Parathyroid adenoma (tissue), 2 donors: ENCODE data around the gene MKRN2OS.

Experiments used
- H2AFZ ChIP-seq: fragments of 300-600 bp; sonication (generic); one replicate; pipeline ENCODE4 v1.7.0; 2017; ENCODE audit warnings: antibody characterized with exemption, mild to moderate bottlenecking
- H3K27ac ChIP-seq: fragments of 300-600 bp; sonication (generic); one replicate; pipeline ENCODE4 v1.7.0; 2017
- H3K27me3 ChIP-seq: fragments of 300-600 bp; sonication (generic); one replicate; pipeline ENCODE4 v1.7.0; 2017; ENCODE audit warnings: low read length; ENCODE audit not compliant: control insufficient read depth, insufficient read depth
- H3K36me3 ChIP-seq: fragments of 300-600 bp; sonication (generic); one replicate; pipeline ENCODE4 v1.7.0; 2017; ENCODE audit warnings: low read length; ENCODE audit not compliant: control insufficient read depth, insufficient read depth
- H3K4me1 ChIP-seq: fragments of 300-600 bp; sonication (generic); one replicate; pipeline ENCODE4 v1.7.0; 2017; ENCODE audit warnings: control low read depth
- H3K4me2 ChIP-seq: fragments of 300-600 bp; sonication (generic); one replicate; pipeline ENCODE4 v1.7.0; 2017; ENCODE audit warnings: low read length
- H3K4me3 ChIP-seq: fragments of 300-600 bp; sonication (generic); one replicate; pipeline ENCODE4 v1.7.0; 2017; ENCODE audit warnings: low read depth, low read length
- H3K79me2 ChIP-seq: fragments of 300-600 bp; sonication (generic); one replicate; pipeline ENCODE4 v1.7.0; 2017; ENCODE audit warnings: control low read depth
- H3K9ac ChIP-seq: fragments of 300-600 bp; sonication (generic); one replicate; pipeline ENCODE4 v1.7.0; 2017; ENCODE audit warnings: mild to moderate bottlenecking
- H3K9me3 ChIP-seq: fragments of 300-600 bp; sonication (generic); one replicate; pipeline ENCODE4 v1.7.0; 2017; ENCODE audit warnings: low read length; ENCODE audit not compliant: control insufficient read depth
- TF ChIP-seq, protein P1 (sequence below): fragments of 300-600 bp; sonication (generic); IDR thresholded peaks from one replicate; pipeline ENCODE4 v1.7.0; 2017; ENCODE audit warnings: antibody characterized with exemption, mild to moderate bottlenecking
- donor health status: primary hyperparathyroidism.

The MKRN2OS gene

DNA sequence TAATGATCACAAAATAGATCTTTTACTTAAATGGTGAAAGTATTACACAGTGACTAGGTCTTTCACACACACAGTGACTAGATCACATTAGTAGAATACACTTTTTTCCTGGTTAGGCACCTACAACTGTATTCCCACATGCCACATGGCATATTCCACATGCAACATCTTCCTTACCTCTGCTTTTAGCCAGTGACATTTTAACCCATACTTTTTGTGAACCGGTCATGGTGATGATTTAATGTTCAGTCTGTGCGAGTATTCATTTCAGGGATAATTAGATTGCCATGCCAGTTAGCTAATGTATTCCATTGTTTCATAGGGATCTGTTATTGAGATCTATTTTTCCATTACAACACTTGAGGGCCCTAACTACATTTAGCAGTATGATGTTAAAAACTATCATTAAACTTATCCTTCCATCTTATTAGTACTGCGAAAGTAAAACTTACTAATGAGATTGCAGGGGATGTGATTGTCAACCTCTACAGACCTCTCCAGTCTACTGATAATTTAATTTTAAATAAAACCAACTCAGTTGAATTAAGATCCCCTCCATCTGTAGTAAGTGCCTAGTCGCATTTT, 32.7 kb downstream of the MKRN2OS start:
- Histone ChIP-seq H3K27me3 (no peaks in the 10 kb centered on the region), H3K27ac (no peak overlapping the region), H3K4me2 (no peak overlapping the region), H3K4me1 (no peaks in the 10 kb centered on the region), H3K9me3 (no peaks in the 10 kb centered on the region), H3K4me3 (no peak overlapping the region), H3K36me3 (no peaks in the 10 kb centered on the region), H2AFZ (no peak overlapping the region), H3K9ac (no peak overlapping the region), H3K79me2 (peaks cover 2% of the 10 kb centered on the region)
- TF ChIP-seq, protein P1, sequence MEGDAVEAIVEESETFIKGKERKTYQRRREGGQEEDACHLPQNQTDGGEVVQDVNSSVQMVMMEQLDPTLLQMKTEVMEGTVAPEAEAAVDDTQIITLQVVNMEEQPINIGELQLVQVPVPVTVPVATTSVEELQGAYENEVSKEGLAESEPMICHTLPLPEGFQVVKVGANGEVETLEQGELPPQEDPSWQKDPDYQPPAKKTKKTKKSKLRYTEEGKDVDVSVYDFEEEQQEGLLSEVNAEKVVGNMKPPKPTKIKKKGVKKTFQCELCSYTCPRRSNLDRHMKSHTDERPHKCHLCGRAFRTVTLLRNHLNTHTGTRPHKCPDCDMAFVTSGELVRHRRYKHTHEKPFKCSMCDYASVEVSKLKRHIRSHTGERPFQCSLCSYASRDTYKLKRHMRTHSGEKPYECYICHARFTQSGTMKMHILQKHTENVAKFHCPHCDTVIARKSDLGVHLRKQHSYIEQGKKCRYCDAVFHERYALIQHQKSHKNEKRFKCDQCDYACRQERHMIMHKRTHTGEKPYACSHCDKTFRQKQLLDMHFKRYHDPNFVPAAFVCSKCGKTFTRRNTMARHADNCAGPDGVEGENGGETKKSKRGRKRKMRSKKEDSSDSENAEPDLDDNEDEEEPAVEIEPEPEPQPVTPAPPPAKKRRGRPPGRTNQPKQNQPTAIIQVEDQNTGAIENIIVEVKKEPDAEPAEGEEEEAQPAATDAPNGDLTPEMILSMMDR: no peak

DNA sequence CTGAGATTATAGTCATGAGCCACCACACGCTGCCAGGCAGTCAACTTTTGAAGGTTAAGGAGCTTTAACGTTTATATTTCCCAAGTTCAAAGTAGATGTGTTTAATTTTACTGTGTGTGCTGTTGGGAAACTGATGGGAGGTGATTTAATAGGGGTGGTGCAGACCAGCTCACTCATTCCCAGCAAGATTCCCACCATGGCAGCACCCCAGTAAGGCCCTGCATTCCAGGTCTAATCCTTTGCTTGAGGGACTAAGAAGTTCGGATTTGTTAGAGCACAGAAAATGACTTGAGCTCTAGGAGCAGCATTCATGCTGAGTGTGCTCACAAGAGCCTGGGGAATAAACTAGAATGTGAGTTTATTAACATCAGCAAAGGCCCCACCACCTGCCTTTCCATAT, 35.8 kb downstream of the MKRN2OS start:
- Histone ChIP-seq H3K9ac (no peak overlapping the region), H3K27me3 (no peaks in the 10 kb centered on the region), H2AFZ (no peak overlapping the region), H3K79me2 (peaks cover 2% of the 10 kb centered on the region), H3K4me1 (no peaks in the 10 kb centered on the region), H3K4me3 (no peak overlapping the region), H3K9me3 (no peaks in the 10 kb centered on the region), H3K27ac (no peak overlapping the region), H3K4me2 (no peak overlapping the region), H3K36me3 (no peaks in the 10 kb centered on the region)
- TF ChIP-seq, protein P1: no peak

DNA sequence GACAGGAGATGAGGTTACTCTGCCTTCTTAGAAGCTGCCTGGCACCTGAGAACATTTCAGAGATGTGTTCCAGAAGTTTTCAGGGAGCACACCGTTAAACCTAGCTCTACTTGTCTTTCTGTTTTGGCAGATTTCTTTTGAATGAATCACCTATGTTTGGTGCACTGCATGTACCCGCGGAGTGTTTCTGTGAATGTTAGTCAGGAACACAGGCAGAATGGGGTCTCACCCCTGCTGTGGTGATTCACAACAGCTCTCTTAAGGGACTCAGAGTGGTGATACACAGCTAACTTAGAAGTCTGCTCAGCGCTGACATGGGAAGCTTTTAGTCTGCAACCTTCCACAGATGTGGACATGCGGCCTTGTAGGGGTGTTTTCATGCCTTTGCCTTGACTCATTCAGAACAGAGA, 37.0 kb downstream of the MKRN2OS start:
- no peaks in the 10 kb centered on the region for H3K36me3 ChIP-seq

DNA sequence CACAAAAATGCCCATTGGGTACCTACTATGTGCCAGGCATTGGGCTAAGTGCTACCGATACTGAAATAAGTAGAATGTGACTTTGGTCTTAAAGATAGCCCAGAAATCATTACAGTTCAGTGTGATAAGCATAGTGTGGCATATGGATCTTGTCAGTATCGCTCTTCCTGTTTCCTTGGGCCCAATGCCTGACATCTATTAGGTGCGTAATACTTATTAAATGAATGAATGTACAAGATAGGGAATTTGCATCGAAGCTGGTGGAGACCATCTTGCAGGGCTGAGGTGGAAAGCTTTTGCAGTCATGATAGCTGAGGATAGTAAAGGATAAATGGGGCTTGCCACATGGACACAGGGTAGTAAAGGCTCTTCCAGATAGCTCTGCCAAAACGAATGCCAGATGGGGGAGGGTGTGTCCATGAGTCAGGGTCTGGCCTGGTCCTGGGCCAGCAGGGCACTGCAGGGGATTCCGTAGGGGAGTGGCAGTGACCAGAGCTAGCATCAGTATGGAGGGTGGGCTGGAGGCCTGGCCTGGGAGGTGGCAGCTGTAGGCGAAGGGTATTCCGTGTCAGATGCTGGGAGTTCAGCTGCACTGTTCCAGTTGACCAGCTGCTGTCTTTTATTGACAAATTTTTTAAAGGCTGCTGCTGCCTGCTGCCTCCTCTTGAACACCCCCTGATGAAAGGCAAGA, 37.6 kb downstream of the MKRN2OS start:
- Histone ChIP-seq H3K9me3 (no peaks in the 10 kb centered on the region), H3K79me2 (peaks cover 2% of the 10 kb centered on the region), H3K4me3 (no peak overlapping the region), H3K27ac (no peak overlapping the region), H2AFZ (no peak overlapping the region), H3K4me2 (no peak overlapping the region), H3K9ac (no peak overlapping the region), H3K27me3 (no peaks in the 10 kb centered on the region), H3K4me1 (no peaks in the 10 kb centered on the region), H3K36me3 (no peaks in the 10 kb centered on the region)
- TF ChIP-seq, protein P1: no peak

More for the DNA sequence above, 37.0 kb downstream of the MKRN2OS start:
- no peaks in the 10 kb centered on the region for H3K27me3 ChIP-seq
- peaks cover 2% of the 10 kb centered on the region for H3K79me2 ChIP-seq
- no peak overlapping the region for H3K27ac ChIP-seq
- H3K4me3 ChIP-seq: no peak overlapping the region
- no peak overlapping the region for H3K4me2 ChIP-seq
- no peaks in the 10 kb centered on the region for H3K4me1 ChIP-seq
- TF ChIP-seq, protein P1: no peak
- H2AFZ ChIP-seq: no peak overlapping the region
- H3K9ac ChIP-seq: no peak overlapping the region
- H3K9me3 ChIP-seq: no peaks in the 10 kb centered on the region
